ENCODE measurements around the gene EMILIN1. TPM values are rescaled to one million over a fixed set of nuclear protein-coding genes. Genes with fewer than 3 reads are reported as not detected.

Gene EMILIN1
- total RNA-seq, 1 donor: 144 TPM

GRCh38 chr2:27133905-27134780 is 55.7 kb downstream of the EMILIN1 start, which contains the start of gene PREB:
Gene PREB, minus strand, starts transcription at chr2:27134636. Its CDS starts 215 bp downstream, at chr2:27134421.
- peak; percentile 38 for TF ChIP-seq CTCF (IDR thresholded peaks at IDR 0.05; ENCODE audit: insufficient read depth, low read depth, low read length)
- DNase-seq (ENCODE audit: low read depth): peak; percentile 94

GRCh38 chr2:27134781-27135477 is 56.5 kb downstream of the EMILIN1 start:
- TF ChIP-seq CTCF (IDR thresholded peaks at IDR 0.05; ENCODE audit: insufficient read depth, low read depth, low read length): no peak
- DNase-seq (ENCODE audit: low read depth): no peak
- H3K4me3 ChIP-seq (ENCODE audit: low read depth, low read length): peak overlapping the region; percentile 93

More at GRCh38 chr2:27133905-27134780, 55.7 kb downstream of the EMILIN1 start, which contains the start of gene PREB:
- H3K4me3 ChIP-seq (ENCODE audit: low read depth, low read length): peak within 1 kb of the TSS; percentile 93

- DNase-seq (ENCODE audit: low read depth): no peak
- H3K4me3 ChIP-seq (ENCODE audit: low read depth, low read length): no peak overlapping the region
- TF ChIP-seq CTCF (IDR thresholded peaks at IDR 0.05; ENCODE audit: insufficient read depth, low read depth, low read length): no peak
Observed at GRCh38 chr2:27135478-27135955, 57.1 kb downstream of the EMILIN1 start.

Other genes with a start within 250 kb of the EMILIN1 start
- not detected in 2 replicates for gene DPYSL5, start 230.5 kb upstream of the EMILIN1 start, total RNA-seq
- 3.5 TPM in 2 replicates for gene MAPRE3, start 108.0 kb upstream of the EMILIN1 start, total RNA-seq
- gene TMEM214, start 45.6 kb upstream of the EMILIN1 start, total RNA-seq: 57.7 and 70.4 TPM in 2 replicates
- gene AGBL5, start 26.9 kb upstream of the EMILIN1 start, total RNA-seq: 27.7 and 35.0 TPM in 2 replicates
- 239 and 282 TPM in 2 replicates for gene OST4, start 7.0 kb upstream of the EMILIN1 start, total RNA-seq
- gene KHK, start 8.2 kb downstream of the EMILIN1 start, total RNA-seq: 0.97 and 1.3 TPM in 2 replicates
- gene CGREF1, start 40.5 kb downstream of the EMILIN1 start, total RNA-seq: under 0.01 TPM in 2 replicates
- under 0.01 TPM in 1 of 2 replicates, not detected in the other for gene ABHD1, start 45.2 kb downstream of the EMILIN1 start, total RNA-seq
- gene PREB, start 56.0 kb downstream of the EMILIN1 start, total RNA-seq: 39.3 and 45.3 TPM in 2 replicates
- gene PRR30, start 60.8 kb downstream of the EMILIN1 start, total RNA-seq: not detected in 2 replicates
- not detected in 2 replicates for gene TCF23, start 70.4 kb downstream of the EMILIN1 start, total RNA-seq
- gene ATRAID, start 133.4 kb downstream of the EMILIN1 start, total RNA-seq: 159 and 166 TPM in 2 replicates
- 20.9 and 25.9 TPM in 2 replicates for gene SLC5A6, start 133.7 kb downstream of the EMILIN1 start, total RNA-seq
- gene CAD, start 138.8 kb downstream of the EMILIN1 start, total RNA-seq: 32.4 and 43.8 TPM in 2 replicates
- gene SLC30A3, start 184.4 kb downstream of the EMILIN1 start, total RNA-seq: 0.32 TPM in 1 of 2 replicates, not detected in the other
- not detected in 2 replicates for gene DNAJC5G, start 196.8 kb downstream of the EMILIN1 start, total RNA-seq
- not detected in 2 replicates for gene TRIM54, start 203.8 kb downstream of the EMILIN1 start, total RNA-seq
- gene UCN, start 229.8 kb downstream of the EMILIN1 start, total RNA-seq: 0.43 and 0.64 TPM in 2 replicates
- gene MPV17, start 244.5 kb downstream of the EMILIN1 start, total RNA-seq: 57.0 and 73.8 TPM in 2 replicates

Measured in fibroblast of villous mesenchyme (primary cell).